ENCODE measurements around the gene CSGALNACT2. TPM values are rescaled to one million over a fixed set of nuclear protein-coding genes. Genes with fewer than 3 reads are reported as not detected.
"Not testable (repeated sequence)": the region's sequence is repeated elsewhere in the genome, so short reads cannot be mapped to it uniquely, and the experiment has no call there.

CSGALNACT2 gene
- total and polyA plus RNA-seq, 12 donors: 5.8 to 19.4 (median 12.3) TPM

DNA sequence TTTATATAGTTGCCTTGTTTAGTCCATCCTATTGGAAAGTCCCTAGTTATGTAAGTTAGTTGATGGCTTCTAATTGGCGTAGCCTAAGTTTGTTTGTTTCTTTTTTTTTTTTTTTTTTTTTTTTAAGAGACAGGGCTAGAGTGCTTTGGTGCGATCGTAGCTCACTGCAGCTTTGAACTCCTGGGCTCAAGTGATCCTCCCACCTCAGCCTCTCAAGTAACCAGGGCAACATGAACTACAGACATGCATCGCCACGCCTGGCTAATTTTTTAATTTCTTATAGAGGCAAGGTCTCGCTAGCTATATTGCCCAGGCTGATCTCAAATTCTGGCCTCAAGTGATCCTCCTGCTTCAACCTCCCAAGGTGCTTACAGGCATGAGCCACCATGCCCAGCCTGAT lies 7.1 kb downstream of the CSGALNACT2 start:
- Histone ChIP-seq H3K27me3 (no peaks in the 10 kb centered on the region), H3K9me3 (replicated peaks in 1 of 3) (no peaks in the 10 kb centered on the region), H3K36me3 (replicated peaks in 1 of 2) (no peaks in the 10 kb centered on the region), H3K4me3 (no peak overlapping the region), H3K27ac (no peak overlapping the region), H3K4me1 (replicated peaks in 1 of 2) (peaks cover 0 to 22% of the 10 kb centered on the region in 2 donors)
- intact Hi-C loops (cut with DNase I): no loop called here
- no peak for DNase-seq
- TF ChIP-seq, protein P1, sequence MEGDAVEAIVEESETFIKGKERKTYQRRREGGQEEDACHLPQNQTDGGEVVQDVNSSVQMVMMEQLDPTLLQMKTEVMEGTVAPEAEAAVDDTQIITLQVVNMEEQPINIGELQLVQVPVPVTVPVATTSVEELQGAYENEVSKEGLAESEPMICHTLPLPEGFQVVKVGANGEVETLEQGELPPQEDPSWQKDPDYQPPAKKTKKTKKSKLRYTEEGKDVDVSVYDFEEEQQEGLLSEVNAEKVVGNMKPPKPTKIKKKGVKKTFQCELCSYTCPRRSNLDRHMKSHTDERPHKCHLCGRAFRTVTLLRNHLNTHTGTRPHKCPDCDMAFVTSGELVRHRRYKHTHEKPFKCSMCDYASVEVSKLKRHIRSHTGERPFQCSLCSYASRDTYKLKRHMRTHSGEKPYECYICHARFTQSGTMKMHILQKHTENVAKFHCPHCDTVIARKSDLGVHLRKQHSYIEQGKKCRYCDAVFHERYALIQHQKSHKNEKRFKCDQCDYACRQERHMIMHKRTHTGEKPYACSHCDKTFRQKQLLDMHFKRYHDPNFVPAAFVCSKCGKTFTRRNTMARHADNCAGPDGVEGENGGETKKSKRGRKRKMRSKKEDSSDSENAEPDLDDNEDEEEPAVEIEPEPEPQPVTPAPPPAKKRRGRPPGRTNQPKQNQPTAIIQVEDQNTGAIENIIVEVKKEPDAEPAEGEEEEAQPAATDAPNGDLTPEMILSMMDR (IDR thresholded peaks at IDR 0.05): no peak
- TF ChIP-seq POLR2A (IDR thresholded peaks at IDR 0.05): no peak
- 84 to 94% (median 92%) methylated on average over 6 of the region's 6 CpGs for WGBS, 4 donors

DNA sequence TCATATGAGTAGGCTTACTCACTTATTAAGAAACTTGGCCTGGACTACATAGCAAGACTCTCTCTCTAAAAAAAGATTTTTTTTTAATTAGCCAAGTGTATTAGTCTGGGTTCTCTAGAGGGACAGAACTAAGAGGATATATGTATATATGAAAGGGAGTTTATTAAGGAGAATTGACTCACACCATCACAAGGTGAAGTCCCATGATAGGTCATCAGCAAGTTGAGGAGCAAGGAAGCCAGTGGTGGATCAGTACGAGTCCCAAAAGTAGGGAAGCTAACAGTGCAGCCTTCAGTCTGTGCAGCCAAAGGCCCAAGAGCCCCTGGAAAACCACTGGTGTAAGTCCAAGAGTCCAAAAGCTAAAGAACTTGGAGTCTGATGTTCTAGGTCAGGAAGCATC lies 7.7 kb downstream of the CSGALNACT2 start:
- H3K4me3 ChIP-seq; H3K27me3 ChIP-seq; H3K9me3 ChIP-seq (replicated peaks in 1 of 3); H3K36me3 ChIP-seq (replicated peaks in 1 of 2); DNase-seq; intact Hi-C loops (cut with DNase I); H3K27ac ChIP-seq: not testable (repeated sequence)
- H3K4me1 ChIP-seq (replicated peaks in 1 of 2): peaks cover 0 to 18% of the 10 kb centered on the region in 2 donors
- WGBS, 4 donors: 87 to 95% (median 92%) methylated on average over 1 of the region's 1 CpG

DNA sequence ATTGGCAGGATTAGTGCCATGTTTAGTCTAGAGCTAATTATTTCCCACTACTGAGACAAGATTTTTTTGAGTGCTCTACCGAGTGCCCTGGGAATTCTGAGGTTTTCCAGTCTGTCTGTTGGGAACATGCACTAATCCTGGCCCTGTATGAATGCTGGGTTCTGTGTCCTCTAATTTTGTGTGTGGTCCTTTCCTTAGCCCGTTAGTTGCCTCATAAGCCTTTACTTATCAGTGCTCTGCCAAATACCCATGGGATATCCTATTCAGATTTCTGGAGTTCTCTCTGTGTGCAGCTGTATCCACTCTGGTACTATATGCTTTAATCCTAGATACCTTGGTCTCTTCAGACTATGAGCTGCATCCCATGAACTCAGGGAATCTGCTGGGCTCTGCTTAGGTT lies 13.1 kb downstream of the CSGALNACT2 start:
- H3K4me3 ChIP-seq: no peak overlapping the region
- no peaks in the 10 kb centered on the region for H3K36me3 ChIP-seq (replicated peaks in 1 of 2)
- H3K4me1 ChIP-seq (replicated peaks in 1 of 2): peaks cover 0 to 6% of the 10 kb centered on the region in 2 donors
- no peaks in the 10 kb centered on the region for H3K27me3 ChIP-seq
- H3K27ac ChIP-seq: no peak overlapping the region
- TF ChIP-seq, protein P1 (IDR thresholded peaks at IDR 0.05): no peak
- no peak for TF ChIP-seq POLR2A (IDR thresholded peaks at IDR 0.05)
- intact Hi-C loops (cut with DNase I): no loop called here
- DNase-seq: no peak
- 61 to 91% (median 73%) methylated on average over 2 of the region's 2 CpGs for WGBS, 4 donors
- no peaks in the 10 kb centered on the region for H3K9me3 ChIP-seq (replicated peaks in 1 of 3)

DNA sequence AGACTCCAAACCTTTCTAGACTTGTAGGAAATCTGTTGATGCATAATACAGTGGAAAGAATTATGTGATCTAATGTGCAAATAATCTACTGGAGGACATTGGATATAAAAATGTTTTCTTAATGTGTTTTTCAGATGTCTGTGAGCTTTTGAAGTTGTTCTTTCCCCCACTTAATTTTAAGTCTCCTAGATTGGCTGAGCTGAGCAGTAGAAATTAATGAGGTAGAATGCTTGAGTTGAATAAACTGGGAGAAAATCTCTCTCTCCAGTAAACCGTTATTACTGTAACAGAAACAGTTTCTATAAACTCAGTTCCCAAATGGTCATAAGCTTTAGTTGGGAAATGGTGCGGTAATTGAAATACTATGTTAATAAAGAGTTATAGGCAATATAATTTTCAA lies 15.7 kb downstream of the CSGALNACT2 start:
- Histone ChIP-seq H3K27me3 (no peaks in the 10 kb centered on the region), H3K27ac (no peak overlapping the region), H3K9me3 (replicated peaks in 1 of 3) (no peaks in the 10 kb centered on the region), H3K36me3 (replicated peaks in 1 of 2) (no peaks in the 10 kb centered on the region), H3K4me3 (no peak overlapping the region), H3K4me1 (replicated peaks in 1 of 2) (peaks cover 0 to 7% of the 10 kb centered on the region in 2 donors)
- no peak for DNase-seq
- WGBS, 4 donors: 88 to 91% (median 90%) methylated on average over 2 of the region's 2 CpGs
- no peak for TF ChIP-seq POLR2A (IDR thresholded peaks at IDR 0.05)
- TF ChIP-seq, protein P1 (IDR thresholded peaks at IDR 0.05): no peak
- intact Hi-C loops (cut with DNase I): no loop called here

DNA sequence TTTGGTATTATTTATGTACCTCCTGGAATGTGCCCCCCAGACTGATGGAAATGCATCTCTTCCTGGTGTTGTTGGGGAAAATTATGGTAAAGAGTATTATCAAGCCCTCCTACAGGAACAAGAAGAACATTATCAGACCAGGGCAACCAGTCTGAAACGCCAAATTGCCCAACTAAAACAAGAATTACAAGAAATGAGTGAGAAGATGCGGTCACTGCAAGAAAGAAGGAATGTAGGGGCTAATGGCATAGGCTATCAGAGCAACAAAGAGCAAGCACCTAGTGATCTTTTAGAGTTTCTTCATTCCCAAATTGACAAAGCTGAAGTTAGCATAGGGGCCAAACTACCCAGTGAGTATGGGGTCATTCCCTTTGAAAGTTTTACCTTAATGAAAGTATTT lies 17.0 kb downstream of the CSGALNACT2 start:
- 88 to 100% (median 97%) methylated on average over 2 of the region's 2 CpGs for WGBS, 4 donors
- peaks cover 5 to 18% of the 10 kb centered on the region in 2 donors for H3K4me1 ChIP-seq (replicated peaks in 1 of 2)
- intact Hi-C loops (cut with DNase I): no loop called here

More for the DNA sequence above, 17.0 kb downstream of the CSGALNACT2 start:
- DNase-seq: no peak
- H3K9me3 ChIP-seq (replicated peaks in 1 of 3): no peaks in the 10 kb centered on the region
- H3K27me3 ChIP-seq: no peaks in the 10 kb centered on the region
- TF ChIP-seq, protein P1 (IDR thresholded peaks at IDR 0.05): no peak
- no peak for TF ChIP-seq POLR2A (IDR thresholded peaks at IDR 0.05)
- no peaks in the 10 kb centered on the region for H3K36me3 ChIP-seq (replicated peaks in 1 of 2)
- no peak overlapping the region for H3K27ac ChIP-seq
- H3K4me3 ChIP-seq: no peak overlapping the region

Measured in adrenal gland (tissue), 12 donors.